Activated CD4-positive, alpha-beta T cell treated with anti-CD3 and anti-CD28 coated beads for 24 hours (primary cell): ENCODE results near the gene TRAP1.

Experiments used
- DNase-seq, 2 donors: peaks; one replicate each; pipeline ENCODE4 v3.0.0-alpha.2; 2020; ENCODE audit warnings: low read depth in 2 of 2

TRAP1 gene

GRCh38 chr16:3713587-3714242, 3.6 kb downstream of the TRAP1 start:
- DNase-seq = no peak

DNA sequence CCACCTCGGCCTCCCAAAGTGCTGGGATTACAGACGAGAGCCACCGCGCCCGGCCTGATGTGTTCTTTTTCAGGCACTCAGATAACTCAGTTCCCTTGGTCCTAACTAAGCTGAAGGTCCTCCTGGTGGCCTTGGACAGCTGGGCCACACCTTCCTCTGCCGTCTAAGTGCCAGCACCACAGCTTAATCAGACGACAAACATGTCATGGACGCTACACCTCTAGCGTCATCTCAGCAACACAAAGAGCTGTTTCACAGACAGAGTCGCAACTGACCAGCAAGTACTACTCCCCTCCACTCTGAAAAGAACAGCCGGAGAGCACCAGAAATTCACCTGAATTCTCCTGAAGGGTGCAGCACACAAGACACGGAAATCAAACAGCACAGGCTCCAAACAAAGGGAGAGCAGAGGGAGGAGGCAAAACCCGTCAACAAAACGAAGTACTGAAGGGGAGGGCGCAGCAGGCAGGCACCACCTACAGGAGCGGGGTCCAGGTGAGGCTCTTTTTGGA, 4.4 kb downstream of the TRAP1 start:
- DNase-seq = no peak

DNA sequence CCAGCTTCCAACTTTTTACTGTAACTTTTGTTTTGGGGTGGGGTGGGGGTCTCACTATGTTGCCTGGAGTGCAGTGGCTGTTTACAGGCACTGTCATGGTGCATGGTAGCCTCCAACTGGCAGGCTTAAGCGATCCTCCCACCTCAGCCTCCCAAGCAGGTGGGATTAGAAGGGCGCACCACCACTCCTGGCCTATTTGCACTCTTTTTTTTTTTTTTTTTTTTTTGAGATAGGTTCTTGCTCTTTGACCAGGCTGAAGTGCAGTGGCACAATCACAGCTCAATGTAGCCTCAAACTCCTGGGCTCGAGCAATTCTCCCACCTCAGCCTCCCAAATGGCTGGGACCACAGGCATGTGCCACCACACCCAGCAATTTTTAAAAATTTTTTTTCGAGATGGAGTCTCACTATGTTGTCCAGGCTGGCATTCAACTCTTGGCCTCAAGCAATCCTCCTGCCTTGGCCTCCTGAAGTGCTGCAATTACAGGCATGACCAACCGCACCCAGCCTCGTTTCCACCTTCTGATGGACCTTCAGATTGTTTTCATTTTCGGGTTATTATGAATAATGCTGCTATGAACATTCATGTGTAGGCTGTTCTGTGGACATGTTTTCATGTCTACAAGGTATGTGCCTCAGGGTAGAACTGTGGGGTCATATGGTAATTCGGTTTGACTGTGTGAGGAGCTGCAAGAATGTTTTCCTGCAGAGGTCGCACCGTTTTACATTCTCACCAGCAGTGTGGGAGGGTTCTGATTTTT, 10.9 kb downstream of the TRAP1 start:
- no peak for DNase-seq

DNA sequence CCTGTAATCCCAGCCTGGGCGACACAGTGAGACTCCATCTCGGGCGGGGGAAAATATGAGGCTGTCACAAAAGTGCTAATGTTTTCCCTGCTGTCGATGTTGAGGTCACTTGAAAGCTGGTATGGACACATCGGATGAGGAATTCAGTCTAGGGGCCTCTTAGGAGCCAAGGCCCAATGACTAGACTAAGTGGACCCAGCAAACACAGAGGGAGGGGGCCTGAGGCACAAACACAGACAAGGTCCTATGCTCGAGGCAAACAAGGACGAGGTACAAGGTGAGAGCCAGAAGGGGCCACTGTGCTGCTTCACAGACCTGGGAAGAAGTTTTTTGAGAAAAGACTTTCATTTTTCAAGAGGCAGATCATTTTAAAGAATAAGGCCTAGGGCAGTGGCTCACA, 15.2 kb downstream of the TRAP1 start:
- no peak for DNase-seq

DNA sequence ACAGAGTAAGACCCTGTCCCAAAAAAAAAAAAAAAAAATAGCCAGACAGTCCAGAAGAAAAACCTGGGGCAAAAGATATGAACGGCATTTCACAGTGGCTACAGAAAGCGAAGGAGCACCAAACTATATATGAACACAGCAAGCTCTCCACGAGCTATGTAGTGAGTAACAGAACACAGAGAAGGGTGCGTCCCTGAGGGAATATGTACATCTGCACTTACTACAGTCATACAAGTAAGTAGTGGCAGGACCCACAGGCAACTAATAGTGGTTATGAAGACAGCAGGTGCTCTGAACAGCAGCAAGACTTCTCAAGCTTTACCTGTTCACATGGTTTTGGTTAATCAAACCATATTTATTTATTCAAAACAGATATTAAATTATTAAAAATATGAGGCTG, 15.8 kb downstream of the TRAP1 start:
- no peak for DNase-seq

- no peak for DNase-seq
These were observed 18.4 kb downstream of the TRAP1 start for GRCh38 chr16:3698941-3699340.

- no peak for DNase-seq
These were observed 20.7 kb downstream of the TRAP1 start for GRCh38 chr16:3696425-3697218.

- DNase-seq = no peak
These were observed 21.5 kb downstream of the TRAP1 start for GRCh38 chr16:3695610-3696369.

- DNase-seq = no peak
These were observed 23.3 kb downstream of the TRAP1 start for GRCh38 chr16:3694051-3694450.

DNA sequence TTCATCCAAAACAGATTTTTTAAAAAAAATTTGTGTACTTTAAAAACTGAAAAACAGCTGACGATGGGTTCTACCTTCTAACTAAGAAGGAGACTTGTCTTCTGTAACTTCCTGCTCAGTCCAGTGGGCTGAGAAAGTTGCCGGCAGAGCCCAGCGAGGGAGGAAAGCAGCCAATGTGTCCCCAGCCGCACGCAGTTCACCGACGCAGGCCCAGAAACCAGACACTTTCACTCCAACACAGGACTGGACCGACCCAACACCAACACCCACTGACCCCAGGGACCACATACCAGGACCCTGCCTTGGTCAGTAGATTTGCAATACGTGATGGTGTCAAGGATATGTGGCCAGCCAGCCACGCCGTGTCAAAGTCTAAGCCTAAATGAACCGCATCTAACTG, 25.6 kb downstream of the TRAP1 start:
- DNase-seq = no peak

DNA sequence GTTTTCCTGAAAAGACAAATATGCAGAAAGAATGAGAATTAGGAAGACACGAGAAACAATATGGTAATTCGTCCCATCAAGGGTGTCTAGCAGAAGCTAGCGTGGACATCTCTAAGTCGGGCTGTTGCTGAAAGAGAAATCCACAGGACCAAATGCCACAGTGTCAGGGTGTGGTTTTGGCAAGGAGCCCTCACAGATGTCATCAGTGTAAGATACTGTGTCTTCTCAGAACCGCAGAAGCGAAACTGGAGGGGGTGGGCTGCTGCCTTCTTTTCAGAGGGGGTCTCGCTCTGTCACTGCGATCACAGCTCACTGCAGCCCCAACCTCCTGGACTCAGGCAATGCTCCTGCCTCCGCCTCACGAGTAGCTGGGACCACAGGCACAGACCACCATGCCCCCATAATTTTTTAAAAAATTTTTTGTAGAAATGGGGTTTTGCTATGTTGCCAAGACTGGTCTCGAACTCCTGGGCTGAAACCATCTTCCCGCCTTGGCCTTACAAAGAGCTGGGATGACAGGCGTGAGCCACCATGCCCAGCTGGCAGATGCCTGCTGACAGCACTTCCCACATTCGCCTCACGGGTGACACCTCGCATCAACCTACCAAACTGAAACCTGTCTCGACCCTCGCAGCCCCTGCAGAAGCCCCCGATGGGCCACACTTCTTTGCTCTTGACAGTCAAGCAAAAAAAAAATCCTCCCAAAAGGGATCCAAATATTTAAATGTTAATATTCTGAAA, 26.2 kb downstream of the TRAP1 start:
- no peak for DNase-seq

GRCh38 chr16:3690470-3690928, 26.8 kb downstream of the TRAP1 start:
- DNase-seq = peak; percentile 64 to 73

DNA sequence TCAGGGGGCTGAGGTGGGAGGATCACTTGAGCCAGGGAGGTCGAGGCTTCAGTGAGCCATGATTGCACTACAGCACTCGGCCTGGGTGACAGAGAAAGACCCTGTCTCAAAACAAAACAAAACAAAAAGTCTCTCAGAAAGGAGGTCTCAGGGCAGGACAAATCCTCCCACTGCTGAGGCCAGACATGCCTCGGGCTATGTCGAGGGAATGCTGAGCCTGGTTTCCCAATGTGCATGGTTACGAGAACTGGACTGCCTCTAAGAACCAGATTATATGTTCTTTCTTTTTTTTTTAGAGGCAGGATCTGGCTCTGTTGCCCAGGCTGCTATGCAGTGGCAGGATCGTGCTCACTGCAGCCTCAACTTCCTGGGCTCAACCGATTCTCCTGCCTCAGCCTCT, 27.6 kb downstream of the TRAP1 start:
- no peak for DNase-seq

GRCh38 chr16:3687792-3688191, 29.5 kb downstream of the TRAP1 start:
- DNase-seq = no peak

DNA sequence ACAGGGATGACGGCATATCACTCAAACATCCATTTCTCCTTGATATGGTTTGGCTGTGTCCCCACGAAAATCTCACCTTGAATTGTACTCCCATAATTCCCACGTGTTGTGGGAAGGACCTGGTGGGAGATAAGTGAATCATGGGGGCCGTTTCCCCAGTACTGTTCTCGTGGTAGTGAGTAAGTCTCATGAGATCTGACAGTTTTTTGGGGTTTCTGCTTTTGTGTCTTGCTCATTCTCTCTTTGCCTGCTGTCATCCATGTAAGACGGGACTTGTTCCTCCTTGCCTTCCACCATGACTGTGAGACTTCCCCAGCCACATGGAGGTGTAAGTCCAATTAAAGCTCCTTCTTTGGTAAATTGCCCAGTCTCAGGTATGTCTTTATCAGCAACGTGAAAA, 30.3 kb downstream of the TRAP1 start:
- DNase-seq = no peak

DNA sequence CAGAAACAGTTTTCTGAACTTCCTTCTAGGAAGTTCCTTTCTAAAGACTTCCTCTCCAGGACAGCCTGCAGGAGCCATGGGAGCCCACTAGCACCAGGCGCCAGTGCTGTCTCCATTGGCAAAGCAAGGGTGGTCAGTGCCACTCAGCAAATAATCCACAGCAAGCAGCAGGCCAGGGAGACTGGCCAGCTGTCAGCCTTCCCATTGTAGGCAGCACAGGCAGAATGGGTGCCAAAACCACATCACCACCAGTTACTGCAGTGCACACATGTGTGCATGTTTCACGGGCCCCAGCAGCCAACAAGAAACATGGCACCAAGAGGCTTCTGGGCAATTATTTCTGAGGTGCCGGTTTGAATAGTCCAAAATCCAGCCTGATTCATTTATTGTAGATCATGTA, 36.1 kb downstream of the TRAP1 start:
- no peak for DNase-seq

DNA sequence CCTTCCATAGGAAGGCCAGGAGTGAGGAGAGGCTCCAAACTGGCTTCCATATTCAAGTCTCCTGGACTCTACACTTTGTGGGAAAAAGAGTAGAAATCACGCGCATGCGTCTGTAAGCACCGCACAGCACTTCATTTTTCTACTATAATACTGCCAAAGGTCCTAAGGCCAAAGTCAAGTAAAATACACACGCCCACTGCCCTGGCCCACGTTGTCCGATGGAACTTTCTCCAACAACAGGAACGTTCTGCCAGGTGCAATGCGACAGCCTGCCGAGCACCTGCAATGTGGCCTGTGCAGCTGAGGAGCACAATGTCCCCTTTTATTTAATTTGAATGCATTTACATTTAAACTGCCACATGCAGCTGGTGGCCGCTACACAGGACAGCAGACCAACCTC, 39.3 kb downstream of the TRAP1 start:
- DNase-seq = no peak

DNA sequence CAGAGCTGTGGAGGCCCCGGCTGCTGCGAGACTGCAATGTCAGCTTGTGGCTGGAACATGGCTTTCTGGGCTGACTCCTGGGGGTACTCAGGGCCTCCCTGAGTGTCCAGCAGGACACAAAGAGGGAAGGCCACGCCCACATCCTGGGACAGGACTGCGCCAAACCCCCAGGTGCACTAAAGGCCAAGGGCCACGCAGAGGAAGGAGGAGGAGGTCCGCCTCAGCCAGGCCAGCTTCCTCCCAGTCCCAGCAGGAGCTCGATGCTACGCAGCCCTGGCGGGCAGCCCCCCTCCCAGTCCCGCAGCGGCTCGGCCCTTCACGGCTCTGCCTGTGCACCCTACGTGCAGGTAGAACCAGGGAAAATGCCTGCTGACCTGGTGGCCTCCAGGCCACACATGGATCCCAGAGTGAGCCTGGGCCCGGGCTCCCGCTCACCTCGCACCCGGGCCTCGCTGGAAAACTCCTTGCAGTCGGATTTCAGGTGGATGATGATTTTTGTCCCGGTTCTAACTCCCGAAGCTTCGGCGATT, 41.7 kb downstream of the TRAP1 start:
- DNase-seq = no peak

GRCh38 chr16:3674513-3675295, 42.6 kb downstream of the TRAP1 start:
- DNase-seq = no peak
